Naive thymus-derived CD4-positive, alpha-beta T cell (primary cell): ENCODE data around the gene HOXA5. TPM values are rescaled to one million over a fixed set of nuclear protein-coding genes. Genes with fewer than 3 reads are reported as not detected.
A peak's percentile ranks its signal among the peaks of the same experiment; 100 is the strongest.

ENCODE experiments used
- ATAC-seq: fragments of 150-1000 bp; cut with Tn5 transposase; 2 replicates; pipeline ENCODE4 v1.10.0; 2021; ENCODE audit warnings: mild to moderate bottlenecking, moderate library complexity
- CTCF ChIA-PET: fragments of 350-600 bp; sonication (Branson Sonifier 250); formaldehyde crosslinking; loops from one replicate; lab custom pipeline; 2021; ENCODE audit warnings: antibody characterized with exemption; lab: Charles Lee
- POLR2A ChIA-PET: fragments of 350-600 bp; sonication (Branson Sonifier 250); formaldehyde crosslinking; loops from one replicate; lab custom pipeline; 2021; ENCODE audit warnings: antibody characterized with exemption, inconsistent platforms; lab: Charles Lee
- DNase-seq, 9 donors: peaks; one replicate each; pipeline versions ENCODE4 v3.0.0 to v3.0.0-alpha.2; 2020 to 2022; ENCODE audit warnings: mixed read lengths in 1 of 9
- H3K27ac ChIP-seq: one replicate; pipeline ENCODE4 v1.7.0; 2013; ENCODE audit warnings: mild to moderate bottlenecking, low read depth, low read length, moderate library complexity
- H3K27me3 ChIP-seq, 2 donors: one replicate each; pipeline ENCODE4 v1.7.0; 2013; ENCODE audit warnings: low read length in 2 of 2, mild to moderate bottlenecking in 2 of 2, moderate library complexity in 2 of 2; ENCODE audit not compliant: control insufficient read depth in 2 of 2, insufficient read depth in 2 of 2
- H3K36me3 ChIP-seq, 3 experiments: 1 replicate in 2 of 3; 2 replicates in 1 of 3; pipeline ENCODE4 v1.7.0; 2013; ENCODE audit warnings: low read length in 3 of 3, mild to moderate bottlenecking in 3 of 3, moderate library complexity in 1 of 3; ENCODE audit not compliant: insufficient read depth in 3 of 3, control insufficient read depth in 2 of 3
- H3K4me1 ChIP-seq, 2 donors: one replicate each; pipeline ENCODE4 v1.7.0; 2013; ENCODE audit warnings: low read length in 2 of 2, mild to moderate bottlenecking in 2 of 2, moderate library complexity in 1 of 2; ENCODE audit not compliant: control insufficient read depth in 2 of 2, insufficient read depth in 2 of 2
- H3K4me3 ChIP-seq: 2 replicates; pipeline ENCODE4 v1.7.0; 2013; ENCODE audit warnings: mild to moderate bottlenecking, low read length
- H3K9me3 ChIP-seq, 3 experiments: 1 replicate in 2 of 3; 2 replicates in 1 of 3; pipeline ENCODE4 v1.7.0; 2013; ENCODE audit warnings: low read length in 3 of 3; ENCODE audit not compliant: control insufficient read depth in 2 of 3
- H3K27ac Mint-ChIP-seq, 9 donors: one replicate each; pipeline ENCODE4 v1.8.0; 2020 to 2022; ENCODE audit warnings: mixed read lengths in 9 of 9, mild to moderate bottlenecking in 8 of 9, moderate library complexity in 5 of 9, inconsistent platforms in 2 of 9
- H3K27me3 Mint-ChIP-seq, 5 donors: one replicate each; pipeline ENCODE4 v1.8.0; 2021 to 2022; ENCODE audit warnings: mixed read lengths in 5 of 5, mild to moderate bottlenecking in 1 of 5
- H3K36me3 Mint-ChIP-seq, 5 donors: one replicate each; pipeline ENCODE4 v1.8.0; 2020 to 2022; ENCODE audit warnings: mixed read lengths in 5 of 5, mild to moderate bottlenecking in 3 of 5, inconsistent platforms in 1 of 5
- H3K4me1 Mint-ChIP-seq, 7 donors: one replicate each; pipeline ENCODE4 v1.8.0; 2020 to 2022; ENCODE audit warnings: mixed read lengths in 7 of 7, mild to moderate bottlenecking in 3 of 7, inconsistent platforms in 1 of 7
- H3K4me3 Mint-ChIP-seq, 10 donors: one replicate each; pipeline ENCODE4 v1.8.0; 2020 to 2022; ENCODE audit warnings: mild to moderate bottlenecking in 10 of 10, mixed read lengths in 10 of 10, moderate library complexity in 6 of 10, inconsistent platforms in 2 of 10
- H3K9me3 Mint-ChIP-seq, 11 donors: one replicate each; pipeline ENCODE4 v1.8.0; 2020 to 2022; ENCODE audit warnings: mixed read lengths in 11 of 11, mild to moderate bottlenecking in 4 of 11, inconsistent platforms in 1 of 11, moderate library complexity in 1 of 11
- intact Hi-C, 2 donors: fragments of 100-400 bp; cut with micrococcal nuclease; formaldehyde crosslinking; loops; one replicate each; pipeline ENCODE4 v1.15.1; 2023
- polyA plus RNA-seq, 2 donors: library from polyadenylated mRNA; unstranded; fragments of 300-500 nt; fragmentation: Illumina TruSeq; gene quantifications; one replicate each; pipeline ENCODE4 v1.2.3, GENCODE V29; 2021
- total RNA-seq, 6 experiments: library from RNA in 5 of 6; stranded (reverse) in 5 of 6; gene quantifications; 1 replicate in 5 of 6; 2 replicates in 1 of 6; pipeline ENCODE4 v1.2.3 and lab custom pipeline; 2021 to 2026

HOXA5 gene
- total and polyA plus RNA-seq, 7 experiments from 2014 or later: 0.88 to 2.2 TPM; not detected in 5

DNA sequence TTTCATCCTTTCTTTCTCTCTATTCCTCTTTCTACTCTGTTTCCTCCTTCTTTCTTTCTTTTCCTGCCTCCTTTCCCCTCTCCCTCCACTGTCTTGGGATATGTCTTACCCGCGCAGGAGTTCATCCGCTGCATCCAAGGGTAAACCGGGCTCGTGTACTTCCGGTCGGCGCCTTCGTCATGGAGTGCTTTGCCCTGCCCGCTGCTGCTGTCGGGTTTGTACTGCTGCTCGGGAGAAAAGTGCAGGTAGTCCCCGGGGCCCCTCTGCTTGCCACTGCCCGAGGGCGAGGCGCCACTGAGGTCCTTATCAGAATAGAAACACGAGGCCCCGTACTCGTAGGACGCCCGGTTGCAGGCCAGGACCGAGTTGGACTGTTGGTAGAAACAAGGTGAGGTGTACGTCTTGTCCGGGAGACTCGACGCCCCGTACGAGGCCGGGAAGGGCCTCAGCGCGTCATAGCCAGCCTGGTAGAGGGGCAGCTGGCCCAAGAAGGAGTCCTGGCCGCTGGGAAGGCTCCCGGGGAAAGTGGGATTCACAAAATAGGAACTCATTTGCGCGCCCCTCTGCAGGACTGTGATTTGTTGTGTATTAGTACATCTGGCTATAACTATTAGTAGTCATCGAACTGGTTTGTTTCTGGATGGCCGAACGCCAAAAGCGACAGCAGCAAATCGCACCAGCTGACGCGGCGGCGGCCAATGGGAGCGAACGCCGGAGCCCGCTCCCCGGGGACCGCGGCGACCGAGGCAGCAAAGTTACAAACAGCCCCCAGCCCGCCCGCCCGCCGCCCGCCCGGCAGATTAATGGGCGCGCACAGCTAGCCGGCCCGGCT lies 3.9 kb upstream of the HOXA5 start, which contains the start of gene HOXA6:
HOXA6 (minus strand) TSS at position 576 of the 832 bp plus-strand sequence; CDS start at position 551, 25 bp downstream.
- CTCF ChIA-PET: interaction anchor here (1.0 to 4.2 kb wide), 2 partner anchors 14 to 460 kb away, joined by 3 to 42 read pairs; no protein-coding TSS in a partner anchor
- peaks cover 21 to 26% of the 10 kb centered on the region in 2 donors for H3K4me1 ChIP-seq

DNA sequence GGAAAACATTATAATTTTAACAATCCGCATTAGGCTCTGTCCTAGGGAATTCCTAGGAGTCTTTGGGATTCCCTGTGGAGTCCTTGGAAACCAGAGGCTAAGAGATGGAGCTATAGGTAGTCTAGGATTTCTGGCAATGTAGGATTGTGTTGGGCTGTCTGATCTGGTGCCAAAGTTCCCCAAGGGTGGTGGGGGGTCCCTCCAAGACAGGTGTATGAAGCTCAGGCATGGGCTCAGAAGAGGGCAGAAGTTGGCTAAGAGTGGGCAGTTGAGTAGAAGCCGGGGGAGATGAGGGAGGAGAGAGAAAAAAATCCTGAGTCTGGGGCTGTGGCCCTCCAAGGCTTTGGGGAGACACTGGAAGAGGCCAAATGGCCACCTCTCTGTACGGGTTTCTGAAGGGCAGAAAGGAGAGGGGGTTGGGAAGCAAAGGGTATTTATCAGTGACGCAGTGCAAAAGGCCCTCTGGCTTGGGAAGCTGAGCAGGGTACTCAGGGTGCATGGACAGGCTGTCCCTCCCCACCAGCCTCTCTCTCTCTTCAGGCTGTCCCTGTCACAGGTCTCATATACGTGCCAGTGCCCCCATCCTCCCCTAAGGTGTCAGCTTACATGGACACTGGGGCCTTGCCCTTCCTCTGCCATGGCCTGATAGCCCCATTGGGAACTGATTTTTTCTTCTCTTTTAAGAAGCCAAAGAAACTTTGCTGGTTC lies 3.2 kb upstream of the HOXA5 start:
- CTCF ChIA-PET: interaction anchor here (1.0 kb wide), 1 partner anchor 459 kb away, joined by 3 read pairs; no protein-coding TSS in a partner anchor
- ATAC-seq: no peak

More for the DNA sequence above, 3.9 kb upstream of the HOXA5 start, which contains the start of gene HOXA6:
- intact Hi-C loops: no loop called here
- Histone ChIP-seq H3K9me3 (no peaks in the 10 kb centered on the region), H3K4me3 (no peak within 1 kb of the TSS), H3K36me3 (no peaks in the 10 kb centered on the region), H3K27me3 (peaks cover 20 to 40% of the 10 kb centered on the region in 2 donors), H3K27ac (no peak within 1 kb of the TSS)
- peaks cover 0 to 3% (median 0%) of the 10 kb centered on the region in 11 donors for H3K9me3 Mint-ChIP-seq
- POLR2A ChIA-PET: interaction anchor here (1.2 kb wide), 1 partner anchor 10 kb away, joined by 3 read pairs; no protein-coding TSS in a partner anchor
- H3K4me1 Mint-ChIP-seq: peaks cover 10 to 41% (median 28%) of the 10 kb centered on the region in 7 donors
- H3K4me3 Mint-ChIP-seq: peak within 1 kb of the TSS in 9 of 10 donors; percentile 56 to 82 (median 69)
- H3K27ac Mint-ChIP-seq: peak within 1 kb of the TSS in 3 of 9 donors; percentile 42 to 62 (median 45)
- DNase-seq: no peak
- H3K27me3 Mint-ChIP-seq: peaks cover 63 to 81% (median 65%) of the 10 kb centered on the region in 5 donors
- no peak for ATAC-seq
- H3K36me3 Mint-ChIP-seq: peaks cover 0 to 3% (median 0%) of the 10 kb centered on the region in 5 donors

DNA sequence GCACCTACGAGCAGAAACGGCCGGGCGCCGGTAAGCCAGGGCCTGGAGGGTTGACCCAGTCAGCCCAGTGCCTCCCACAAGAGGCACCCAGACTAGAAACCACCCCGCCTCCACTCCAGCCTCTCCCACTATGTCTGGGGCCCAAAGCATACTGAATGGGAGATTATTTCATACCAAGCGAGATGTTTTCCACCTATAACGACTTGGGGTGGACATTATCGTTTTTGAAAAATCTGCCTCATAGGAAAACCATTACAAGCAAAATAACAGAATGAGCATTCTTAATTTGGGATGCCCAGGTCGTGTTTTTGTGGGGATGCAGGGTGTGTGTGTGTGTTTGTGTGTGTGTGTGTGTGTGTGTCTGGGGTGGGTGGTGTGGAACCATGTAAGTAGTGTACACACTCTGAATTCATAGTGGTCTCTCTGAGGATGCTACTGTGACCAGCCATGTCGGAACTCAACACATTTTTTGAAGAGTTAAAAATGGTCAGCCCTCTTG lies 2.5 kb upstream of the HOXA5 start:
- H3K27me3 ChIP-seq: peaks cover 8 to 26% of the 10 kb centered on the region in 2 donors

More for the DNA sequence above, 3.2 kb upstream of the HOXA5 start:
- Mint-ChIP-seq H3K36me3 (peaks cover 0 to 3% (median 0%) of the 10 kb centered on the region in 5 donors), H3K4me1 (peaks cover 7 to 33% (median 21%) of the 10 kb centered on the region in 7 donors), H3K4me3 (peak overlapping the region in 2 of 10 donors; percentile 54 to 82), H3K27me3 (peaks cover 56 to 77% (median 63%) of the 10 kb centered on the region in 5 donors), H3K9me3 (peaks cover 0 to 3% (median 0%) of the 10 kb centered on the region in 11 donors), H3K27ac (no peak overlapping the region)
- no peak for DNase-seq
- Histone ChIP-seq H3K9me3 (no peaks in the 10 kb centered on the region), H3K4me1 (peaks cover 14 to 19% of the 10 kb centered on the region in 2 donors), H3K4me3 (no peak overlapping the region), H3K27ac (no peak overlapping the region), H3K36me3 (no peaks in the 10 kb centered on the region), H3K27me3 (peaks cover 12 to 32% of the 10 kb centered on the region in 2 donors)
- POLR2A ChIA-PET: no interaction called here
- intact Hi-C loops: no loop called here

DNA sequence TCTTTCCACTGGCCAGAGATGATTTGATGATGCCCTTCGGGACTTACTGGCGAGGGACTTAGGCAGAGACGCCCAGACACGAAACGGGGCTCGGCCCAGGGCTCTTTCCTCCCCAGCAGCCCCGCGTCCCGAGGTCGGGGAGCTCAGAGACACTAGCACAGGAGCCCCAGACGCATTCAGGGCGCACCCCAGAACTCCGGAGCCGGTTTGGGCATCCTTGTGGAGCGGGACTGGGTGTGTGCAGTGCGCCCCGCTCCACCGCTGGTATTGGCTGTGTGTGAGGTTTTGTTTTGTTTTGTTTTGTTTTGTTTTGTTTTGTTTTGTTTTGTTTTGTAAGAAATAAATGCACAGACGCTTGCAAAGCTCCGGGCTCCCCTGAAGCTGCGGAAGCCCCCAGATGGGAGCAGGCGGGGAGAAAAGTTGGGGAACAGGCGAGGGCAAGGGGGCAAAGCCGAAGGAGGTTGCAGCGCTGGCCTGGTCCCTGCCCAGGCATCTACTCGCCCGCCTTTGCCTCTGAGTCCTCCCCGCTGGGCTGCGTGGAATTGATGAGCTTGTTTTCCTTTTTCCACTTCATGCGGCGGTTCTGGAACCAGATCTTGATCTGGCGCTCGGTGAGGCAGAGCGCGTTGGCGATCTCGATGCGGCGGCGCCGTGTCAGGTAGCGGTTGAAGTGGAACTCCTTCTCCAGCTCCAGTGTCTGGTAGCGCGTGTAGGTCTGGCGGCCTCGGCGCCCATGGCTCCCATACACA lies 1.9 kb upstream of the HOXA5 start:
- POLR2A ChIA-PET: no interaction called here
- intact Hi-C loops: no loop called here
- Histone ChIP-seq H3K27ac (no peak overlapping the region), H3K9me3 (no peaks in the 10 kb centered on the region), H3K36me3 (no peaks in the 10 kb centered on the region), H3K27me3 (peaks cover 4 to 20% of the 10 kb centered on the region in 2 donors), H3K4me1 (peaks cover 3 to 6% of the 10 kb centered on the region in 2 donors), H3K4me3 (no peak overlapping the region)
- Mint-ChIP-seq H3K4me1 (peaks cover 0 to 20% (median 11%) of the 10 kb centered on the region in 7 donors), H3K27me3 (peaks cover 44 to 71% (median 58%) of the 10 kb centered on the region in 5 donors), H3K27ac (no peak overlapping the region), H3K9me3 (peaks cover 0 to 3% (median 0%) of the 10 kb centered on the region in 11 donors), H3K4me3 (no peak overlapping the region), H3K36me3 (peaks cover 0 to 3% (median 0%) of the 10 kb centered on the region in 5 donors)
- CTCF ChIA-PET: interaction anchor here (0.6 to 1.5 kb wide), 2 partner anchors 15 to 980 kb away, joined by 3 to 6 read pairs; no protein-coding TSS in a partner anchor
- DNase-seq (no peak), ATAC-seq (no peak)

More for the DNA sequence above, 2.5 kb upstream of the HOXA5 start:
- H3K36me3 Mint-ChIP-seq: peaks cover 0 to 3% (median 0%) of the 10 kb centered on the region in 5 donors
- peaks cover 0 to 3% (median 0%) of the 10 kb centered on the region in 11 donors for H3K9me3 Mint-ChIP-seq
- peaks cover 7 to 12% of the 10 kb centered on the region in 2 donors for H3K4me1 ChIP-seq
- H3K4me1 Mint-ChIP-seq: peaks cover 1 to 26% (median 15%) of the 10 kb centered on the region in 7 donors
- ATAC-seq (no peak), DNase-seq (no peak)
- intact Hi-C loops: no loop called here
- peaks cover 49 to 76% (median 62%) of the 10 kb centered on the region in 5 donors for H3K27me3 Mint-ChIP-seq
- no peak overlapping the region for H3K27ac Mint-ChIP-seq
- no peaks in the 10 kb centered on the region for H3K9me3 ChIP-seq
- no peak overlapping the region for H3K4me3 ChIP-seq
- ChIA-PET CTCF (no interaction called here), POLR2A (no interaction called here)
- H3K36me3 ChIP-seq: no peaks in the 10 kb centered on the region
- H3K27ac ChIP-seq: no peak overlapping the region
- no peak overlapping the region for H3K4me3 Mint-ChIP-seq

DNA sequence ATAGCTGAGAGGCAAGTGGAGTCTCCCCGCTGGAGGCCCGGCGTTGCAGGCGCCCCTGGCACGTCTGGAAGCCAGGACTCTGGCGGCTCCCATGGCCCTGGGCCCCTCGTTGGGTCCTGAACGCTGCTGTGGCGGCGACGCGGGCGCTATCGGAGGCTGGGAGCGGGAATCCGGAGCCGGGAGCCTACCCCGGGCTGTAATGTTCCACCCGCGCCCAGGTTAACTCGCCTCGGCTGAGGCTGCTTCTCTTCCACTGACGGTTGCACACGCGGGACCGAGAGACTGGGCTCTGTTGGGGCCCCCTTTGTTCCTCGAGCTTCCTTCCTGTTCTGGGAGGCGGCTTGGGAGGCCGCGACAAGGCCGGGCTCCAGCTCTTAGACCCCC lies 1.3 kb upstream of the HOXA5 start:
- peaks cover 0 to 5% of the 10 kb centered on the region in 2 donors for H3K4me1 ChIP-seq
- H3K36me3 ChIP-seq: no peaks in the 10 kb centered on the region
- DNase-seq (no peak), ATAC-seq (no peak)
- H3K27me3 Mint-ChIP-seq: peaks cover 38 to 65% (median 58%) of the 10 kb centered on the region in 5 donors
- intact Hi-C loops: no loop called here
- H3K27me3 ChIP-seq: peaks cover 0 to 17% of the 10 kb centered on the region in 2 donors
- H3K27ac ChIP-seq: no peak overlapping the region
- peaks cover 0 to 3% (median 0%) of the 10 kb centered on the region in 11 donors for H3K9me3 Mint-ChIP-seq
- H3K36me3 Mint-ChIP-seq: peaks cover 0 to 3% (median 0%) of the 10 kb centered on the region in 5 donors
- no peaks in the 10 kb centered on the region for H3K9me3 ChIP-seq
- peaks cover 0 to 17% (median 9%) of the 10 kb centered on the region in 7 donors for H3K4me1 Mint-ChIP-seq
- no peak overlapping the region for H3K27ac Mint-ChIP-seq
- ChIA-PET CTCF (interaction anchor here (0.6 to 1.5 kb wide), 2 partner anchors 16 to 980 kb away, joined by 3 to 6 read pairs; no protein-coding TSS in a partner anchor), POLR2A (no interaction called here)
- H3K4me3 Mint-ChIP-seq: no peak overlapping the region
- no peak overlapping the region for H3K4me3 ChIP-seq
